Neuronal stem cell (in vitro differentiated cells): ENCODE measurements around the gene C6orf89.

Source experiments
- DNase-seq: peaks from one replicate; pipeline ENCODE4 v3.0.0-alpha.2; 2013; ENCODE audit warnings: low spot score
- H2AFZ ChIP-seq: one replicate; pipeline ENCODE4 v1.6.1; 2013; ENCODE audit warnings: mild to moderate bottlenecking, low read length, inconsistent platforms
- H2AK5ac ChIP-seq: 2 replicates; pipeline ENCODE4 v1.6.1; 2013; ENCODE audit warnings: low read depth, mild to moderate bottlenecking, inconsistent platforms, low read length, moderate library complexity, mixed read lengths
- H2BK120ac ChIP-seq: 2 replicates; pipeline ENCODE4 v1.6.1; 2013; ENCODE audit warnings: low read depth, mild to moderate bottlenecking, inconsistent platforms, low read length, moderate library complexity, mixed read lengths
- H2BK12ac ChIP-seq: one replicate; pipeline ENCODE4 v1.6.1; 2013; ENCODE audit warnings: low read length, inconsistent platforms
- H2BK15ac ChIP-seq: 2 replicates; pipeline ENCODE4 v1.6.1; 2013; ENCODE audit warnings: mild to moderate bottlenecking, low read length, inconsistent platforms, mixed read lengths
- H2BK5ac ChIP-seq: one replicate; pipeline ENCODE4 v1.6.1; 2013; ENCODE audit warnings: inconsistent platforms, mild to moderate bottlenecking, low read length, moderate library complexity
- H3K14ac ChIP-seq: one replicate; pipeline ENCODE4 v1.6.1; 2013; ENCODE audit warnings: low read length, inconsistent platforms
- H3K18ac ChIP-seq: 2 replicates; pipeline ENCODE4 v1.6.1; 2013; ENCODE audit warnings: low read length, inconsistent platforms
- H3K23ac ChIP-seq: 2 replicates; pipeline ENCODE4 v1.6.1; 2013; ENCODE audit warnings: low read depth, mild to moderate bottlenecking, mixed read lengths, low read length, inconsistent platforms; ENCODE audit not compliant: poor library complexity
- H3K27ac ChIP-seq: replicated peaks from 3 replicates; pipeline ENCODE4 v1.5.1; 2013; ENCODE audit warnings: low read length, inconsistent platforms
- H3K27me3 ChIP-seq, 3 experiments: 2 replicates each; pipeline ENCODE4 v1.6.1; 2013; ENCODE audit warnings: low read length in 3 of 3, mild to moderate bottlenecking in 2 of 3, inconsistent platforms in 1 of 3, low read depth in 1 of 3, mixed read lengths in 1 of 3, moderate library complexity in 1 of 3; ENCODE audit not compliant: control insufficient read depth in 3 of 3, insufficient read depth in 3 of 3
- H3K36me3 ChIP-seq, 2 donors: replicated peaks in 1 of 2; 2 replicates each; pipeline ENCODE4 v1.6.1; 2013; ENCODE audit warnings: low read length in 2 of 2; ENCODE audit not compliant: control insufficient read depth in 2 of 2, insufficient read depth in 2 of 2
- H3K4ac ChIP-seq: 2 replicates; pipeline ENCODE4 v1.6.1; 2013; ENCODE audit warnings: inconsistent platforms, mild to moderate bottlenecking, low read length, moderate library complexity
- H3K4me1 ChIP-seq, 2 donors: 1 replicate in 1 of 2; 2 replicates in 1 of 2; pipeline ENCODE4 v1.6.1; 2013; ENCODE audit warnings: low read length in 2 of 2, low read depth in 1 of 2; ENCODE audit not compliant: control insufficient read depth in 2 of 2, insufficient read depth in 1 of 2
- H3K4me2 ChIP-seq: one replicate; pipeline ENCODE4 v1.6.1; 2013; ENCODE audit warnings: mild to moderate bottlenecking, low read length, inconsistent platforms; ENCODE audit not compliant: insufficient read depth, poor library complexity, severe bottlenecking
- H3K4me3 ChIP-seq, 2 donors: 2 replicates each; pipeline ENCODE4 v1.5.1; 2013; ENCODE audit warnings: low read length in 2 of 2, mild to moderate bottlenecking in 2 of 2, inconsistent platforms in 1 of 2, moderate library complexity in 1 of 2
- H3K79me1 ChIP-seq: one replicate; pipeline ENCODE4 v1.6.1; 2013; ENCODE audit warnings: low read depth, mild to moderate bottlenecking, inconsistent platforms, low read length, moderate library complexity
- H3K9ac ChIP-seq: one replicate; pipeline ENCODE4 v1.6.1; 2013; ENCODE audit warnings: mild to moderate bottlenecking, low read depth, low read length, inconsistent platforms; ENCODE audit not compliant: poor library complexity
- H3K9me3 ChIP-seq, 2 donors: replicated peaks in 1 of 2; 2 replicates each; pipeline versions ENCODE3 to v1.6.1; 2013; ENCODE audit warnings: low read length in 2 of 2, mild to moderate bottlenecking in 2 of 2, inconsistent platforms in 1 of 2, low read depth in 1 of 2, mixed read lengths in 1 of 2, moderate library complexity in 1 of 2; ENCODE audit not compliant: control insufficient read depth in 2 of 2, insufficient read depth in 1 of 2
- H4K8ac ChIP-seq: one replicate; pipeline ENCODE4 v1.6.1; 2013; ENCODE audit warnings: low read depth, mild to moderate bottlenecking, inconsistent platforms, low read length, moderate library complexity
- H4K91ac ChIP-seq: one replicate; pipeline ENCODE4 v1.6.1; 2013; ENCODE audit warnings: low read length, low read depth, mild to moderate bottlenecking, inconsistent platforms; ENCODE audit not compliant: poor library complexity
- WGBS, 2 donors: extraction: QIAGEN DNeasy Blood & Tissue Kit; methylation state at CpG; one replicate each; pipeline ENCODE4 v1.1.7; 2013; ENCODE audit warnings: missing lambda C conversion rate in 2 of 2, mixed read lengths in 1 of 2; ENCODE audit not compliant: insufficient read length in 2 of 2, insufficient replicate concordance in 1 of 2; ENCODE audit errors: extremely low coverage in 2 of 2; 5-methylcytosine and 5-hydroxymethylcytosine counted together

C6orf89 gene

DNA sequence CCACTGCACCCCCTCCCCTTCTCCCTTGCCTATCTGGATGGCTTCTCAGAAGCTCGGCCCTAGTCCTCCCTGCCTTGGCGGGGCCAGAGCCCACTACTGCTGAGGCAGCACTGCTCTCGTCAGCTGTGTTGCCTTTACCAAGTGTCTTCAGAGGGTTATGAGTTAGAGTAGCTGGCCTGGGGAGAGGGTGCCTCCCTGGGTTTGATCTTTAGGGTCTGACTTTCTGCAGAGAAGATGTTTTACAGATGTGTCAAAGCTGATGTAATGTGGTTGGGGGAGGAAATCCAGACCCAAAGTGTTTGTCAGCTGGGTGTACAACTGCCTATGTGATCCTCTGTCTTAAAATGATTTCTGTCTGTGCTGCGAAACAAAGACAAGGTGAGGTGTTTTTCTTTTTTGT lies 38.4 kb downstream of the C6orf89 start:
- WGBS, 2 donors: no CpG with 5 or more reads among the region's 4 CpGs
- Histone ChIP-seq H3K23ac (no peak overlapping the region), H3K4me1 (peaks cover 0 to 2% of the 10 kb centered on the region in 2 donors)

GRCh38 chr6:36924778-36925374 lies 39.1 kb downstream of the C6orf89 start:
- Histone ChIP-seq H3K36me3 (peaks cover 0 to 15% of the 10 kb centered on the region in 2 donors), H3K4me3 (no peak overlapping the region), H3K27me3 (no peaks in the 10 kb centered on the region), H3K4ac (no peak overlapping the region), H3K4me2 (no peak overlapping the region), H3K4me1 (peaks cover 0 to 6% of the 10 kb centered on the region in 2 donors), H2BK12ac (no peak overlapping the region), H2AFZ (no peak overlapping the region), H4K8ac (no peak overlapping the region), H2BK5ac (no peak overlapping the region), H3K9ac (no peak overlapping the region), H2BK15ac (no peak overlapping the region), H3K9me3 (no peaks in the 10 kb centered on the region), H3K14ac (no peak overlapping the region), H3K23ac (no peak overlapping the region), H2BK120ac (no peak overlapping the region), H4K91ac (no peak overlapping the region), H3K18ac (no peak overlapping the region), H2AK5ac (no peak overlapping the region), H3K79me1 (no peaks in the 10 kb centered on the region), H3K27ac (no peak overlapping the region)
- no CpG with 5 or more reads among the region's 5 CpGs for WGBS, 2 donors
- no peak for DNase-seq

More for the DNA sequence above, 38.4 kb downstream of the C6orf89 start:
- Histone ChIP-seq H3K14ac (no peak overlapping the region), H4K91ac (no peak overlapping the region), H2BK5ac (no peak overlapping the region), H2AK5ac (no peak overlapping the region), H3K27ac (no peak overlapping the region), H3K18ac (no peak overlapping the region), H3K4ac (no peak overlapping the region), H3K27me3 (no peaks in the 10 kb centered on the region), H2BK12ac (no peak overlapping the region), H4K8ac (no peak overlapping the region), H3K79me1 (no peaks in the 10 kb centered on the region), H2AFZ (no peak overlapping the region), H2BK120ac (no peak overlapping the region), H3K36me3 (peaks cover 0 to 20% of the 10 kb centered on the region in 2 donors), H3K4me3 (no peak overlapping the region), H2BK15ac (no peak overlapping the region), H3K9ac (no peak overlapping the region), H3K9me3 (no peaks in the 10 kb centered on the region), H3K4me2 (no peak overlapping the region)
- no peak for DNase-seq

- Histone ChIP-seq H3K4me1 (peaks cover 0 to 6% of the 10 kb centered on the region in 2 donors), H2AFZ (no peak overlapping the region), H3K36me3 (peaks cover 0 to 11% of the 10 kb centered on the region in 2 donors), H4K8ac (no peak overlapping the region), H4K91ac (no peak overlapping the region), H3K27ac (no peak overlapping the region), H2BK15ac (no peak overlapping the region), H3K9ac (no peak overlapping the region), H3K4me2 (no peak overlapping the region), H3K9me3 (no peaks in the 10 kb centered on the region), H2BK120ac (no peak overlapping the region), H2AK5ac (no peak overlapping the region), H3K14ac (no peak overlapping the region), H3K23ac (no peak overlapping the region), H2BK5ac (no peak overlapping the region), H3K27me3 (no peaks in the 10 kb centered on the region), H3K18ac (no peak overlapping the region), H3K4me3 (no peak overlapping the region), H3K4ac (no peak overlapping the region), H2BK12ac (no peak overlapping the region), H3K79me1 (no peaks in the 10 kb centered on the region)
- no CpG with 5 or more reads among the region's 4 CpGs for WGBS, 2 donors
- DNase-seq: no peak
These were observed 40.1 kb downstream of the C6orf89 start for GRCh38 chr6:36925809-36926208.

GRCh38 chr6:36926708-36927513 lies 41.2 kb downstream of the C6orf89 start:
- H3K4me3 ChIP-seq: no peak overlapping the region
- H2AFZ ChIP-seq: no peak overlapping the region
- no peak for DNase-seq
- H3K18ac ChIP-seq: no peak overlapping the region
- H3K4ac ChIP-seq: no peak overlapping the region
- H3K23ac ChIP-seq: no peak overlapping the region
- H2BK120ac ChIP-seq: no peak overlapping the region
- peaks cover 0 to 6% of the 10 kb centered on the region in 2 donors for H3K36me3 ChIP-seq
- H3K4me2 ChIP-seq: no peak overlapping the region
- H3K4me1 ChIP-seq: peaks cover 0 to 4% of the 10 kb centered on the region in 2 donors
- no CpG with 5 or more reads among the region's 10 CpGs for WGBS, 2 donors
- no peak overlapping the region for H2BK12ac ChIP-seq
- no peaks in the 10 kb centered on the region for H3K79me1 ChIP-seq
- H3K9me3 ChIP-seq: no peaks in the 10 kb centered on the region
- no peak overlapping the region for H4K8ac ChIP-seq
- H2BK5ac ChIP-seq: no peak overlapping the region
- no peak overlapping the region for H3K14ac ChIP-seq
- H2BK15ac ChIP-seq: no peak overlapping the region
- H3K9ac ChIP-seq: no peak overlapping the region
- no peak overlapping the region for H3K27ac ChIP-seq
- no peak overlapping the region for H4K91ac ChIP-seq
- no peak overlapping the region for H2AK5ac ChIP-seq
- no peaks in the 10 kb centered on the region for H3K27me3 ChIP-seq
